Upper lobe of left lung (tissue), 4 donors: ENCODE measurements around the gene CCDC167.

Source experiments
- EP300 ChIP-seq, 4 donors: sonication (generic); formaldehyde crosslinking; IDR thresholded peaks; one replicate each; pipeline ENCODE4 v1.5.1; 2017; ENCODE audit warnings: antibody characterized with exemption in 4 of 4, control low read depth in 2 of 4
- POLR2A ChIP-seq, 4 donors: fragments of 450-650 bp; IDR thresholded peaks; one replicate each; pipeline ENCODE4 v1.5.1; 2016 to 2017; ENCODE audit warnings: antibody characterized with exemption in 4 of 4, mild to moderate bottlenecking in 2 of 4
- POLR2AphosphoS5 ChIP-seq, 2 donors: sonication (generic); formaldehyde crosslinking; IDR thresholded peaks; one replicate each; pipeline ENCODE4 v1.5.1; 2017; ENCODE audit warnings: antibody characterized with exemption in 2 of 2
- TF ChIP-seq, protein P1 (sequence below), 6 experiments: fragments of 450-650 bp in 4 of 6; fragments of 200-600 bp in 2 of 6; sonication (generic) in 2 of 6; IDR thresholded peaks; one replicate each; pipeline ENCODE4 v1.5.1; 2016 to 2019; ENCODE audit warnings: antibody characterized with exemption in 6 of 6

DNA sequence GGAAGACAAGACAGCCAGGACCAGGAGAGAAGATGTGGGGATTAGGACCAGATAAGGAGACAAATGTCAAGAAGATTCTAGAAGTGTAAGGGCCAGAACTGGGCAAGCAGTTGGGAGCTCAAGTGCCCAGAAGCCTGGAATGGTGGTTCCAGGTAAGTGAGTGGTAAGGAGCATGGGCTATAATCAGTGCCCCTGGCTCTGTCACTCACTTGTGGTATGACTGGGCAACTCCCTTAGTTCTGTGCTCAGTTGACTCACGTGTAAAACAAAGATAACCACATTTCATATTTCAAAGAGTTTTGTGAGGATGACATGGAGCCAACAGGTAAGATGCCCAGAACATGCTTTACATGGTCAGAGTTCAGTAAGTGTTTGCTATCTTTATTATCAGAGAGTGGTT lies 11.2 kb downstream of the CCDC167 start:
- TF ChIP-seq, protein P1, sequence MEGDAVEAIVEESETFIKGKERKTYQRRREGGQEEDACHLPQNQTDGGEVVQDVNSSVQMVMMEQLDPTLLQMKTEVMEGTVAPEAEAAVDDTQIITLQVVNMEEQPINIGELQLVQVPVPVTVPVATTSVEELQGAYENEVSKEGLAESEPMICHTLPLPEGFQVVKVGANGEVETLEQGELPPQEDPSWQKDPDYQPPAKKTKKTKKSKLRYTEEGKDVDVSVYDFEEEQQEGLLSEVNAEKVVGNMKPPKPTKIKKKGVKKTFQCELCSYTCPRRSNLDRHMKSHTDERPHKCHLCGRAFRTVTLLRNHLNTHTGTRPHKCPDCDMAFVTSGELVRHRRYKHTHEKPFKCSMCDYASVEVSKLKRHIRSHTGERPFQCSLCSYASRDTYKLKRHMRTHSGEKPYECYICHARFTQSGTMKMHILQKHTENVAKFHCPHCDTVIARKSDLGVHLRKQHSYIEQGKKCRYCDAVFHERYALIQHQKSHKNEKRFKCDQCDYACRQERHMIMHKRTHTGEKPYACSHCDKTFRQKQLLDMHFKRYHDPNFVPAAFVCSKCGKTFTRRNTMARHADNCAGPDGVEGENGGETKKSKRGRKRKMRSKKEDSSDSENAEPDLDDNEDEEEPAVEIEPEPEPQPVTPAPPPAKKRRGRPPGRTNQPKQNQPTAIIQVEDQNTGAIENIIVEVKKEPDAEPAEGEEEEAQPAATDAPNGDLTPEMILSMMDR (IDR thresholded peaks at IDR 0.05), result no peak
- TF ChIP-seq EP300 (IDR thresholded peaks at IDR 0.05) (no peak), POLR2AphosphoS5 (IDR thresholded peaks at IDR 0.05) (no peak), POLR2A (IDR thresholded peaks at IDR 0.05) (no peak)
